Vagina (tissue), 2 donors: ENCODE results near the gene PIP5KL1.
A peak's percentile ranks its signal among the peaks of the same experiment; 100 is the strongest.

Experiments
- CTCF ChIP-seq, 3 experiments: fragments of 450-650 bp in 2 of 3; fragments of 200-600 bp in 1 of 3; sonication (generic) in 1 of 3; IDR thresholded peaks; one replicate each; pipeline ENCODE4 v1.5.1; 2017 to 2019; ENCODE audit warnings: antibody characterized with exemption in 3 of 3, mild to moderate bottlenecking in 2 of 3, moderate library complexity in 2 of 3
- POLR2A ChIP-seq, 2 donors: fragments of 450-650 bp; IDR thresholded peaks; one replicate each; pipeline ENCODE4 v1.6.1; 2017; ENCODE audit warnings: antibody characterized with exemption in 2 of 2, mild to moderate bottlenecking in 2 of 2, moderate library complexity in 2 of 2
- POLR2AphosphoS5 ChIP-seq, 2 donors: sonication (generic); formaldehyde crosslinking; IDR thresholded peaks; one replicate each; pipeline ENCODE4 v1.9.0; 2017; ENCODE audit warnings: antibody characterized with exemption in 2 of 2, mild to moderate bottlenecking in 2 of 2, low read depth in 1 of 2; ENCODE audit not compliant: insufficient read depth in 1 of 2

DNA sequence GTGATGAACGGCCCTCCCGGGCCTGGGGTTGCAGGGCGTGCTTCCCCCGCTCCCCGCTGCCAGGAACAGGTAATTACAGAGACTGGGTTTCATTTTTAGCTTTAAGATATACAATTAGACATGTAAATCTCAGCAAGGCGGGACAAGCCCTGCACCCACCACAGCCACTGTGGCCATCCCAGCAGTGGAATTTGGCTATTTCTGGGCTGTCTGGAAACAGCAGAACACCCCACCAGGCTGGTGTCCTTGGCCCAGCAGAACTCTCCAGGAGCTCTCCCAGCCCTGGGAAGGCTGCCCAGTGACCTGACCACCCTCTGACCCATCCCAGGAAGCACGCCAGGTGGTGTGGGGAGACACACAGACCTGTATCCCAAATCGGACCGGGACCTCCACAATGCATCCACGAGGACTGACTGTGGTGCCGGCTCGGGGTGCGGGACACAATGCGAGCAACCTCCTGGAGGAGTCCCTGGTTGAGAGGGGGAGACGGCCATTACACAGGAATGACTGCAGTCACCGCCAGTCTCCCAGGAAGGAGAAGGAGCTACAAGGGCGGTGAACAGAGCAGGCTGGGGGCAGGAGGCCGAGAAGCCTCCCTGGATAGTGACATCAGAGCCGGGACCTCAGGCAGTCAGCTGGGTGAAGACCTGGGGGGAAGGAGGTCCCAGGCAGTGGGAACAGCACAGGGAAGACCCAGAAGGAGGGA, 32.9 kb upstream of the PIP5KL1 start:
- no peak for TF ChIP-seq CTCF (IDR thresholded peaks at IDR 0.05)
- peak in 1 of 2 donors; percentile 60 for TF ChIP-seq POLR2AphosphoS5 (IDR thresholded peaks at IDR 0.05; ENCODE audit: insufficient read depth in 1 of 2, low read depth in 1 of 2)
- no peak for TF ChIP-seq POLR2A (IDR thresholded peaks at IDR 0.05)
